NAMALWA (cell line): Measurements from ENCODE around the gene TARM1.
A peak's percentile ranks its signal among the peaks of the same experiment; 100 is the strongest.

ENCODE experiments used
- DNase-seq: peaks from one replicate; pipeline ENCODE4 v3.0.0-alpha.2; 2015; ENCODE audit warnings: low spot score

The TARM1 gene

DNA sequence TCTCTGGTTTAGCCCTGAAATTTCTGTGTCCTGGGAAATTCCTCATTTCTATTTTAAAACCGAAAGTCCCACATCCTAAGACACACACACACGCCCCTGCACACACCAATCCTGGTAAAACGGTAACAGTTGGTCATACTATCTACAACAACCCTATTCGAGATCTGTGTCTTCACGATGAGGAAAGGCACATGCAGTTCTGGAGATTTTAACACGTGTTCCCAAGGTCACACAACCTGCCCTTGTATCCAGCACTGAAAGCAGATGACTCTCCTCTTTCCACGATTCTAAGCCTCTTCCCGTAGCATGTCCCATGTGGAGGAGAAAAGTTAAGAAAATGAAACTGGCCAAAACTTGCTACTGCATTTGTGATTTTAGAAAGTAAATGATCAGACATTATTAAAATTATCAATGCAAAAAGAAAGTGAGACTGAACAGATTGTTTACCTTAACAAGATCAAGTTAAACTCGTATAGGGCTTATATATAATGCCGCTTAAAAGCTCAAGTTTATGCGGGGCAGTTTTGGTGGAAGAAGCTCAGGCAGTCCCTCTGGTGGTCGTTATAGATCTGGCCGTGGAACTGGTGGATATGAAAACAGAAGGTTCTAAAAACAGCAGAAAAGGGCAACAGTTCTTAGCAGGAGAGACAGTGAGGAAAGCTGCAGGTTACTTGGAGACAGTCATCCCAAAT lies 50.1 kb downstream of the TARM1 start:
- peak; percentile 53 for DNase-seq

DNA sequence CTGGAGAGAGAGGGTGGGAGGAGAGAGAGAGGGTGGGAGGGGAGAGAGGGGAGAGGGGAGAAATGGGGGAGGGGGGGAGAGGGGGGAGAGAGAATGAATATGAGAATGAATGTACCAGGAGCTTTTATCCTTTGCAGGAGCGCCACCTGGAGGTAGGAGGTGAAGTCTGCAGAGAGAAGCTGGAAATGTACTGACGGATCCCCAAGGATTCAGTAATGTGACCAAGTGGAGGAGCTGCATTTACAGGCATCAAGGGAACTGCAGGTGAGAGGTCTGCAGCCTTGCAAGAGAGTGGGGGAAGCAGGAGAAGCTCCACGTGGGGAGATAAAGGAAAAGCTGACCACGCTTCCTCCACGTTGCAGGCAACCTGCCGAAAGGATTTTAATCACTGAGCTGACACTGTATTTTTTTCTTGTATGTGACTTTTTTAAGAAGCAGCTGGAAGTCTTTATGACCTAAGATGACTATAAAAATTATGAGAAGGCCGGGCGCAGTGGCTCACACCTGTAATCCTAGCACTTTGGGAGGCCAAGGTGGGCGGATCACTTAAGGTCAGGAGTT lies 51.2 kb downstream of the TARM1 start:
- DNase-seq, result peak; percentile 74

DNA sequence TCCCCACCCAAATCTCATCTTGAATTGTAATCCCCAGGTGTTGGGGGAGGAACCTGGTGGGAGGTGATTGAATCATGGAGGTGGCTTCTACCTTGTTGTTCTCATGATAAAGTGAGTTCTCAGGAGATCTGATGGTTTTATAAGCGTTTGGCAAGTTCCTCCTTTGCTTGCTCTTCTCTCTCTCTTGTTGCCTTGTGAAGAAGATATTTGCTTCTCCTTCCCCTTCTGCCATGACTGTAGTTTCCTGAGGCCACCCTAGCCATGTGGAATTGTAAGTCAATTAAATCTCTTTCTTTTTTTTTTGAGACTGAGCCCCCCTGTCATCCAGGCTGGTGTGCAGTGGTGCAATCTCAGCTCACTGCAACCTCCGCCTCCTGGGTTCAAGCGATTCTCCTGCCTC lies 51.9 kb downstream of the TARM1 start:
- no peak for DNase-seq

DNA sequence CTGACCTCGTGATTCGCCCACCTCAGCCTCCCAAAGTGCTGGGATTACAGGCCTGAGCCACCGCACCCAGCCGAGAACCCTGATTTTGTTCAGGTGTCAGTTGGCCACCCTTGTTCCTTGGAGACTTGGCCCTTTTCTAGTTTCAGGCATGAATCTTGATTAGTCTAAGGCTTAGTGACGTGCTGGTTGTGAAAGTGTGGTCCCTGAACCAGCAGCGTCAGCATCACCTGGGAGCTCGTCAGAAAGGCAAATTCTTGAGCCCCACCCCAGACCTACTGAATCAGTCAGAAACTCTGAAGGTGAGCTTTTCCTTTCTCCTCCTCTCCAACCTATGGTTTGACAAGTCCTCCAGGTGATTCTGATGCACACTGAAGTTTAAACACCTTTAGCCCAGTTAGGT lies 54.5 kb downstream of the TARM1 start:
- no peak for DNase-seq

DNA sequence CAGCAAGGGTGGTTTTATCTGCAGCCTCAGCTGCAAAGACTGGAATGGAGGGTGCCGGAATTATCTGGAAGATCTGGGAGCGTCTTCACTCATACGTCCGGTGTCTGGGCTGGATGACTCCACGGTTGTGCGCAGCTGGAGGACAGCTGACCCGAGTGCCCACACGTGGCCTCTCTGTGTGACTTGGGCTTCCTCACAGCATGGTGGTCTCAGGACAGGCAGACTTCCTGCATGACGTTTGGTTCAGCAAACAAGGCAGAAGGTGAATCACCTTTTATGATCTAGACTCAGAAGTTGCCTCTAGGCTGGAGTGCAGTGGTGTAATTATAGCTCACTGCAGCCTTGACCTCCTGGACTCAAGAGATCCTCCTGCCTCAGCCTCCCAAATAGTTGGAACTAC lies 56.5 kb downstream of the TARM1 start:
- no peak for DNase-seq

DNA sequence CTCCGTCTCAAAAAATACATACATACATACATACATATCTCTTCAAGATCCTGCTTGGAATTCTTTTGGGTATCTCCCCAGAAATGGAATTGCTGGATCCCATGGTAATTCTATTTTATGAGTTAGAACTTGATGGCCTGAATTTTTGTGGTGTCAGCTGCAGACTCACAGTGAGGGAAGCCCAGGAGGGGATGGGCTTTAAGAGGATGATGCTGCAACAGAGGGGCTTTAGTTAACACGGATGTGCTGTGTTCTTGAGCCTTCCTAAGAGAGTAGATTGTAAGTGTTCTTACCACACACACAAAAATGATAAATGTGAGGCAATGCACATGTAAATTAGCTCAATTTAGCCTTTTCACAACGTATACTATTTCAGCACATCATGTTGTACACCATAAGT lies 58.0 kb downstream of the TARM1 start:
- DNase-seq, result no peak

DNA sequence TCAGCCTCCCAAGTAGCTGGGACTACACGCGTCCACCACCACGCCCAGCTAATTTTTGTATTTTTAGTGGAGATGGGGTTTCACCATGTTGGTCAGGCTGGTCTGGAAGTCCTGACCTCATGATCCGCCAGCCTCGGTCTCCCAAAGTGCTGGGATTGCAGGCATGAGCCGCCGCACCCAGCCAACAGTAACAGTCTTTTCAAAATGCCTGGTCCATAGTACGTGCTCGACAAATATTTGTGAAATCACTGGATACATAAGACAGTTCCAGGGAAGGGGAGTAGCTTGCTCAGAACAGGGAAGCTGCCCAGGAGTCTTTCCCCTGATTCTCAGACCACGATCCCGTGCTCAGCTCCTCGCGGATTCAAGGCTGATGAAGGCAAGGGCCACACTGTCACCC lies 59.2 kb downstream of the TARM1 start:
- DNase-seq, result no peak

DNA sequence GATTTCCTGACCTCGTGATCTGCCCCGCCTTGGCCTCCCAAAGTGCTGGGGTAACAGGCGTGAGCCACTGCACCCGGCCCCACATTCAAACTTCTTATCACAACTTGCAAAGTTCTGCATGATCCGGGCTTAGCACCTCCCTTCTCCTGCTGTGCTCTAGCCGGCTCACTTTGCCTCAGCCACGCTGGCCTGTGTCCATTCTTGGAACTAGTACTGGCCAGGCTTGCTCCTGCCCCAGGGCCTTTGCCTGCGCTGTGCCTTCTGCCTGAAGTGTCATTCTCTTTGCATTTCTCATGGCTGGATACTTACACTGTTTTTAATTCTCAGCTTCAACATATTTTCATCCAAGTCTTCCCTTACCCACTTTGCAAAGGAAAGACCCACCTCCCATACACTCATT lies 59.8 kb downstream of the TARM1 start:
- DNase-seq, result no peak
